Testis (tissue), 2 donors: Measurements from ENCODE around the gene KLK15.

Source experiments
- POLR2A ChIP-seq: fragments of 450-650 bp; IDR thresholded peaks from one replicate; pipeline ENCODE4 v1.6.1; 2017; ENCODE audit warnings: antibody characterized with exemption, mild to moderate bottlenecking, moderate library complexity
- TF ChIP-seq, protein P1 (sequence below), 3 experiments: fragments of 450-650 bp in 2 of 3; fragments of 200-600 bp in 1 of 3; sonication (generic) in 1 of 3; IDR thresholded peaks; one replicate each; pipeline ENCODE4 v1.5.1; 2016 to 2019; ENCODE audit warnings: antibody characterized with exemption in 3 of 3, mild to moderate bottlenecking in 2 of 3, moderate library complexity in 1 of 3

GRCh38 chr19:50875795-50876422 lies 42.5 kb upstream of the KLK15 start:
- TF ChIP-seq, protein P1, sequence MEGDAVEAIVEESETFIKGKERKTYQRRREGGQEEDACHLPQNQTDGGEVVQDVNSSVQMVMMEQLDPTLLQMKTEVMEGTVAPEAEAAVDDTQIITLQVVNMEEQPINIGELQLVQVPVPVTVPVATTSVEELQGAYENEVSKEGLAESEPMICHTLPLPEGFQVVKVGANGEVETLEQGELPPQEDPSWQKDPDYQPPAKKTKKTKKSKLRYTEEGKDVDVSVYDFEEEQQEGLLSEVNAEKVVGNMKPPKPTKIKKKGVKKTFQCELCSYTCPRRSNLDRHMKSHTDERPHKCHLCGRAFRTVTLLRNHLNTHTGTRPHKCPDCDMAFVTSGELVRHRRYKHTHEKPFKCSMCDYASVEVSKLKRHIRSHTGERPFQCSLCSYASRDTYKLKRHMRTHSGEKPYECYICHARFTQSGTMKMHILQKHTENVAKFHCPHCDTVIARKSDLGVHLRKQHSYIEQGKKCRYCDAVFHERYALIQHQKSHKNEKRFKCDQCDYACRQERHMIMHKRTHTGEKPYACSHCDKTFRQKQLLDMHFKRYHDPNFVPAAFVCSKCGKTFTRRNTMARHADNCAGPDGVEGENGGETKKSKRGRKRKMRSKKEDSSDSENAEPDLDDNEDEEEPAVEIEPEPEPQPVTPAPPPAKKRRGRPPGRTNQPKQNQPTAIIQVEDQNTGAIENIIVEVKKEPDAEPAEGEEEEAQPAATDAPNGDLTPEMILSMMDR (IDR thresholded peaks at IDR 0.05), result no peak
- no peak for TF ChIP-seq POLR2A
